Measurements from ENCODE around the gene KPNA1. TPM values are rescaled to one million over a fixed set of nuclear protein-coding genes. Genes with fewer than 3 reads are reported as not detected.

Gene KPNA1
- total RNA-seq, 2 donors from 2014 or later = 57.4 to 59.0 TPM

DNA sequence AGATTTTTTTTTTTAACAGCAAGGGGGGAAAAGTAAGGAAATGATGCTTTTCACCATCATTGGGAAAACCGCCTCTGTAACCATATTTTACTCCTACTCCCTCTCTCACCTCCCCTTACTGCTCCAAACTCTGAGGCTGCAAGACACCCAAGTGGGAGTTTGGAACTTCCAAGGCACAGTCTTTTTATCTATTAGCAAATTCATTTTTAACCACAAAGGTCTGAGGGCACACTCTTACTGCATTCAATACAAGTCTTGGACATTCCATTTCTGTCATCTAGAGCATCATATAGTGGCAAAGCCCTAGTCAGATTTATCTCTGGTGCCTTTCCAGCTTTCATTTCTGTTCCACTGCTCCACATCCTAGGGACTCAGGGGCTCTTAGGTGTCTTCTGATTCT, 117.5 kb downstream of the KPNA1 start:
- intact Hi-C loops (cut with DNase I, micrococcal nuclease) = loop anchor here in 1 of 2 donors (10.0 kb wide), 1 partner anchor 278 kb away; no protein-coding TSS in a partner anchor
- ATAC-seq (no peak), DNase-seq (no peak)

DNA sequence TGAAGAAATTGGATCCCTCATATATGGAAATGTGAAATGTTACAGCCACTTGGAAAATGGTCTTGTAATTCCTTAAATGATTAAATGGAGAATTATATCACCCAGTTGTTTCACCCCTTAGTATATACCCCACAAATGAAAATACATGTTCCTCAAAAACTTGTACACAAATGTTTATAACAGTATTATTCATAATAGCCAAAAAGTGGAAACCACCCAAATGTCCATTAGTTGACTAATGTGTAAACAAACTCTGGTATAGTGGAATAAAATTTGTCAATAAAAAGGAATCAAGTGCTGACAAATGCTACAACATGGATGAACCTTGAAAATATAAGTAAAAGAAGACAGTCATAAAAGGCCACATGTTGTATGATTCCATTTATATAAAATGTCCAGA, 118.2 kb downstream of the KPNA1 start:
- intact Hi-C loops (cut with DNase I, micrococcal nuclease) = loop anchor here in 1 of 2 donors (10.0 kb wide), 1 partner anchor 278 kb away; no protein-coding TSS in a partner anchor
- ATAC-seq (no peak), DNase-seq (no peak)

DNA sequence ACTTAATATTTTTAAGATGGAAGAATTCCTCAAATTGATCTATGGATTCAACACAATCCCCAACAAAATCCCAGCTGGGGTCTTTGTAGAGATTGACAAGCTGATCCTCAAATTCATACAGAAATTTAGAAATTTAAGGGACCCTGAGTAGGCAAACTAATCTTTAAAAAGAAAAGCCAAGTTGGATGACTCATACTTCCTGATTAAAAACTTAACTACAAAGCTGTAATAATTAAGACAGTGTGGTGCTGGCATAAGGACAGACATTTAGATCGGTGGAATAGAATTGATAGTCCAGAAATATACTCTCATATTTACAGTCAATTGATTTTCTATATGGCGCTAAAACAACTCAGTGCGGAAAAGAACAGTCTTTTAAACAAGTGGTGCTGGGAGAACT, 119.2 kb downstream of the KPNA1 start:
- intact Hi-C loops (cut with DNase I, micrococcal nuclease) = loop anchor here in 1 of 2 donors (10.0 kb wide), 1 partner anchor 279 kb away; no protein-coding TSS in a partner anchor
- no peak for ATAC-seq
- no peak for DNase-seq

DNA sequence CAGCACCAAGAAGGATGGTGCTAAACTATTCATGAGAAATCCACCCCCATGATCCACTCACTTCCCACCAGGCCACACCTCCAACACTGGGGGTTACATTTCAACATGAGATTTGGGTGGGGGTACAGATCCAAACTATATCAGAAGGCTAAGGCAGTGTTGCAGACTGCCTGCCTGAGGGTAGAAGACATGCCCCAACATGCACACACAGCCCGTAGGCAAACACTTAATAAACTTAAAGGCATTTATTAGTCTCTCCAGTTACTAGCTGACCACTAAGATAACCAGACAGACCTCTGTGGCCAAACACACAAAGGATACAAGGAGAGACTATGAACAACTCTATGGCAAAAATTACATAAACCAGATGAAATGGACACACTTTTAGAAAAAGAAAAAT, 120.6 kb downstream of the KPNA1 start:
- DNase-seq (no peak), ATAC-seq (no peak)
- intact Hi-C loops (cut with DNase I, micrococcal nuclease) = loop anchor here in 1 of 2 donors (10.0 kb wide), 1 partner anchor 281 kb away; no protein-coding TSS in a partner anchor

DNA sequence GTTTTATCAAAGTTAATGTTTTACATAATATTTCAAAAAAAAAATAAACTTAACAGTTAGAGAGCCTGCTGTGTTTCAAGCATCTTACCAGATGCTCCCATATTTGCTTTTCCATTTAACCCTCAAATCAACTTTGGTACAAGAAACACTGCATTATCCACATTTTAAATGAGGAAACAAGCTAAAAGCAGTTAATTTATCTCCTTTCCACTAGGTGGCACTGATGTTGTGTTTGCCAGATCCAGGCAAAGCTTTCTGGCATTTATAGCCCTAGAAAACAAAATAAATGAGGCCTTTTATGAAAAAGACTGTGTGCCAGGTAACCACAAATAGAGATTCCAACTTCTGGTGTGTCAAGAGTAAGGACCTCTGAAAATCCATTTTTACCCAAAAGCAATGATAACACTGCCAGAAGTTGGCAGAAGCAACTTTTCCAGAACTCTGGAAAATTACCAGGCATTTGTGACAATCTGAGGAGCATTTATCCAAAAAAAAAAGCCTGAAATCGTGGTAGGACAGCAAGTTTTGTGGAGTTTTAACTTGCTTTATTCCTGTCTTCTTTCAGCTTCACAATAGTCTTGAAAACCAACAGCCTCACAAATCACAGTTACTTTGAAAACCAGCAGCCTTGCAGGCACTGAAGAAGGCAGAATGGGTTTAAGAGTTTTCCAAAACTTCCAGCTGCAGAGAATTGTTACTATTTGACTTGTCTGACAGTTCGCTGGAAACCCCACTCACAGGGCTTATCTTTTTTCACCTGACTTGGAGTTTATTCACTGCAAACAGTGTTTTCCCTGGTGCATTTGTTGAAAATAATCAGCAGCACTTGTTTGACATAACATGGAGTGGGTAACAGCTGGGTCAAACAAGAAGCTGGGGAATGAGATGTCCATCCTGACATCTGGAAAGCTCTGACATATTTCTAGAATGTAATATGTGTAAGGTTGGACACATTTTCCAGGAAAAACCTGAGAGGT, 121.6 kb downstream of the KPNA1 start:
- DNase-seq = no peak
- intact Hi-C loops (cut with DNase I, micrococcal nuclease) = loop anchor here in 1 of 2 donors (10.0 kb wide), 1 partner anchor 282 kb away; no protein-coding TSS in a partner anchor
- ATAC-seq = peak; percentile 52

DNA sequence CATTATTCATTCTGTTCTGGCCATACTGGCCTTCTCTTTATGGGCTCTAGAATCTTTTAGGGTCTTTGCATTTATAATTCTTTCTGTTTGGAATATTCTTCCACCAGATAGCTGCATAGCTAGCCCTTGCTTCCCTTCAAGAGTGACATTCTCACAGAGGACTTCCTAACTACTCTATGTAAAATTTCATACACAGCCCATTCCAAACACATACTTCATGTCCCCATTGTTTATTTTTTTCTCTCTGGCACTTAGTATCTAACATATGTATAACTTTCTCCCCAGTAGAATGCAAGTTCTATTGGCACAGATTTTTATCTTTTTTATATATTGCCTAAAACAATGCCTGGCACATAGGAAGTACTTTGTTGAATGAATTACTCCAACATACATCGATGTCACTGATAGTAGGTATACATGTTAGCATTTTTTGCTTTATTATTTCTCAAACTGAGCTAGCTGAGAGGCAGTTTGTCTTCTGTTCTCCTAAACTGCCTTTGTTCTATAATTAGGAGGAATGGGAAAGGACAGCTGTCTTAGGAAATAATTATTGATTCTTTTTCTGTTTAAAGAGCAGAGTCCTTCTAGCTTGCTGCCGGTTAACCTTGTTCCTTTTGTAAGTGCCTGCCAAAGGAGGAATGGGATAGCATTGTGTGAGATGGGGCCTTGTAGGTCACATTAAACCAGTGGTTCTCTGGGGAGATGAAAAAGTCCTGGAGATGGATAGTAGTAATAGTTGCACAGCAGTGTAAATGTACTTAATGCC, 122.9 kb downstream of the KPNA1 start:
- ATAC-seq = no peak
- intact Hi-C loops (cut with DNase I, micrococcal nuclease) = loop anchor here in 1 of 2 donors (10.0 kb wide), 1 partner anchor 283 kb away; no protein-coding TSS in a partner anchor
- DNase-seq = no peak

DNA sequence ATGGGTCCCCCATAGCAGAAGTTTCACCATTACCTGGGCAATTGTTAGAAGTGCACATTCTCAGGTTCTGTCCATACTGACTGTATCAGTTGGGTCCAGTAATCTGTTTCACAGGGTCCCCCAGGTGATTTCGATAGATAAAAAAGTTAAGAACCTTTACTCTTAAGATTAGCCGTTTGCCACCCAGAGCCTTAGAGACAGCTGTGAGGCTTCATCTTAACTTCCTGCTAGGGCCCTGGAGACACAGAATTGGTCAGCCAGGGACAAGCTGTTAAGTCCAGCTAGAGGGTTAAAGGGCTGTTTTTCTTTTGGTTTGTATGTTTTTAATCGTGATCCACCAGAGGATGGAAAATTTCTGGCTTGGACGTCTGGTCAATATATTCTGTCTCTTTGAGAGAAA, 124.1 kb downstream of the KPNA1 start:
- intact Hi-C loops (cut with DNase I, micrococcal nuclease) = loop anchor here in 1 of 2 donors (10.0 kb wide), 1 partner anchor 284 kb away; no protein-coding TSS in a partner anchor
- no peak for ATAC-seq
- DNase-seq = no peak

DNA sequence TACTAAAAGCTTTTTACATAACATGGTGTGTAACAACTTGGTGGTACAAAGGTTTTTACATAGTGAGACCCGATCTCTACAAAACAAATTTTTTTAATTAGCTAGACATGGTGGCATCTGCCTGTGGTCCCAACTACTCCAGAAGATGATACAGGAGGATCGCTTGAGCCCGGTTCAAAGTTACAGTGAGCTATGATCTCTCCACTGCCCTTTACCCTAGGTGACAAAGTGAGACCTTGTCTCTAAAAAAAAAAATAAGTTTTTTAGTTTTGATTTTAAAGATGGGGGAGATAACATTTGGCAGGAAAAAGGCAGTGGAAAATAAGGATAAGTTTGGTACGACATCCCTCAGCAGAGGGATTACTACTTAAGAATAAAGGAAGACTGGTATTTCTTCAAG, 124.8 kb downstream of the KPNA1 start:
- ATAC-seq = no peak
- no peak for DNase-seq
- intact Hi-C loops (cut with DNase I, micrococcal nuclease) = loop anchor here in 1 of 2 donors (10.0 kb wide), 1 partner anchor 285 kb away; no protein-coding TSS in a partner anchor

DNA sequence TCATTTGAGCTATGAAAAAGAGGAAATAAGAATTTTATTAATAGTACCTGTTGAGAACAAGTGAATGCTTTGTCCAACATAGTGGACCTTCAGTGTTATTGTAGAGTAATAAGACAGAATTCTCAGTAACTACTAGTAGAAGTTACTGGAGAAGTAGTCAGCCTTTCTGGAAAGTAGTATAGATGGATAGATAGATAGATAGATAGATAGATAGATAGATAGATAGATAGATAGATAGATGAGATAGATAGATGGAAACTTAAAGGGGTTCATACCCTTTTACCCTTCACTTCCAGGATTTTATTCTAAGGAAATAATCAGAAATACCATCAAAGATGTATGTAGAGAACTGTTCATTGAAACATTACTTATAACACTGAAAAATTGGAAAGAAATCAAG, 125.5 kb downstream of the KPNA1 start:
- DNase-seq = no peak
- intact Hi-C loops (cut with DNase I, micrococcal nuclease) = no loop called here
- ATAC-seq = no peak

DNA sequence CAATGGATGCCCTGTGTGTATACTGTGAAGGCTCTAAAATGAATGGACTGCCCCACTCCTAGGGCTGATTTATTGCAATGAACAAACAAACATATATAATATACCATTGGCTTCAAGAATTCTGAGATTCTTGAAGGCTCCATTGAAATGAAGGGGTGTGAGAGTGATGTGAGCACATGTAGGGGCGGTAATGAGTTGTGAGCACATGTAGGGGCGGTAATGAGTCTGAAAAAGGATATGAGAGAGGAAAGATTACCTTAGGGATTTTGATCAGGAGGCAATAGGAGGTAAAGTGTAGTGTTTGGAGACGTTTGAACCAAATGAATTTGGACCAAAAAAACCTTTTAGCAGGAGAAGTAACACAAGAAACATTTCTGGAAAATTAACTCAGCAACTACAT, 127.0 kb downstream of the KPNA1 start:
- DNase-seq (no peak), ATAC-seq (no peak)
- intact Hi-C loops (cut with DNase I, micrococcal nuclease) = no loop called here

DNA sequence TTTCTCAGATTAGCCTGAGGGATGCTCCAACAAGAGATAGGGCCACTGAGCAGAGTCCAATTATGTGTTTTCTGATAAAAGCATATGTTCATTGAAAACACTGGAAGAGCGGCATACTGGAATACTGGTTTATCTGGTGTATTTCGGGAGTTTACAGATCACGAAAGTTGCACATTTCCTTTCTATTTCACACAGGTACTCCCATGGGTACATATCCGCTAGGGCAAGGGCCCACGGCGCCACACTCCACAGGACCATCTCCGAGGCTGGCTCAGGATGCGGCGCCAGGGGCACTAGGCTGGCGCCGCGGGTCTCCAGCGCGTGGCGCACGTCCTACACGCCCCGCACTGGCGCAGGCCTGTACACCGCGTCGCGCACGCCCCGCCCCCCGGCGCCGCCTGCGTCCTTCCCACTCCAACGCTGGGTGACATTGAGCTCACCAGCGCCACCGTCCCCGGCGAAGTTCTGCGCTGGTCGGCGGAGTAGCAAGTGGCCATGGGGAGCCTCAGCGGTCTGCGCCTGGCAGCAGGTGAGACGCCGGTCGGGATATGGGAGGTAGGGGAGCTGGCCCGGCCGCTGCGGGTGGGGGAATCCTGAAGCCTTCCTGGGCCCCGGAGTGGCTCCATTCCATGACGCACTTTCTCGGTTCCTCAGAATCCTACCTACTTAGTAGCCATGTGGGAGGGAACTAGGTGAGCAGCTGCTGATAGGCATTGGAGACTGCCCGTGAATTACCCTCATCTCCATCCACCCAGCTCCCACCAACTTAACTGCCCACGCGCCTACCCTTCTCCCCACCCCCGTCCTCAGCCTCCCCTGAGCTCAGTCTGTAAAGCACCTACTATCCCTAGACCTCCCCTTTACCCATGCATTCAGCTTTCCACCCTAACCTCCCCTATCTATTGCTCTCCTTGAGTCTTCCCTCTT, 130.7 kb downstream of the KPNA1 start, which contains the start of gene FAM162A:
Gene FAM162A (plus strand): TSS at position 412 of the 927 bp plus-strand sequence. CDS start 84 bp downstream, at position 496.
- intact Hi-C loops (cut with DNase I, micrococcal nuclease) = no loop called here
- ATAC-seq (peak; percentile 89), DNase-seq (peak; percentile 93 to 97)

DNA sequence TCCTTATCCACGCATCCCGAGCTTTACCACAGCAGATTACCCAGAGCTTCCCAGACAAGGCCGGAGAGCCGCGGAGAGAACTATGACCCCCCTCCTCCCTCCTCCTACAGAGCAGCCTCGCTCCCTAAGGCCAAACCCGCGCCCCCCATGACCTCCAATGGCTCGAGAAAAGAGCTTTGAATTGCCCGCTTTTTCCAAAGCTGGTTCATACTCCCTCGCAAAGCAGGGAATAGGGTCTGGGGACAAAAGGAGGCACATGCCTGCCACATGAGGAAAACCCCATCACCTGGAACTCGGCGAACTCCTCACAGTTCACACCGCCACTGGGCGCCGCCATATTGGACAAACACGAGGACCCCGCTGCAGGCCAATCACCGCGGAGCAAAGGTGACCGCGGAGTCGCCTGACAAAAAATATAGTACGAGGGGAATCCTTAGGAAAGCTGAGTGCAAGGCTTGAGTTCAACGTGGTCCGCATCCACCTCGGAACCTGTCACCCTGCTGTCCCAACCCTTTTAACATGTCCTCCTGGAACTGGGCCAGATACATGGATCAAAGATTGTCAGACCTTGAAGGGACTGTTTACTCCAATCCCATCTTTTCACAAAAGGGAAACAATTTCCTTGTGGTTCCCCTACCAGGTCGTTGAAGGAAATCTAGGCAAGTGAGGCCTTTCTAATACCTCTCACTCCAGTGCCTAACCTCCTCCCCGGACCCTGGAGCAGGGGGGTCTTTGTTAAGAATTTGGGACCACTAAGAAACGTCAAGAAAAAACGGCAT, 131.7 kb downstream of the KPNA1 start, which contains the start of gene MIX23:
Gene MIX23 (minus strand): TSS at position 344 of the 779 bp plus-strand sequence. CDS start 7 bp downstream, at position 337.
- intact Hi-C loops (cut with DNase I, micrococcal nuclease) = no loop called here
- DNase-seq (peak; percentile 89 to 90), ATAC-seq (peak; percentile 72)

DNA sequence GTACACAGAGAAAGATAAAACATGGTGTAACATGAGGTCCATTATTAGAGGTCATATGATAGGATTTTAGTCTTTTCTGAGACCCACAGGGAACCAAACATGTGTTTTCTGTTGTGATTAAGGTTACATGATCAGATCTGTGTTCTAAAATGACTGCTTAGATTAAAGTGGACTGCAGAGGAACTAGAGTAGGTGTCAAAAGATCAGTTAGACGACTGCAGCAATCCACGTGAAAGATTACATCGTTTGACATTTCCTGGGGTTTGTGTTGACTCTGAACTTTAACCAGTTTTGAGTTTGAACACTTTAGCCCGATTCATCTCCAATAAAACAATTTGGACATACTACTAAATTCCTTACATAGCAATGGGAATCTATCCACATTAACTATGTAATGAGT, 136.8 kb downstream of the KPNA1 start:
- no peak for ATAC-seq
- intact Hi-C loops (cut with DNase I, micrococcal nuclease) = no loop called here
- DNase-seq = no peak

DNA sequence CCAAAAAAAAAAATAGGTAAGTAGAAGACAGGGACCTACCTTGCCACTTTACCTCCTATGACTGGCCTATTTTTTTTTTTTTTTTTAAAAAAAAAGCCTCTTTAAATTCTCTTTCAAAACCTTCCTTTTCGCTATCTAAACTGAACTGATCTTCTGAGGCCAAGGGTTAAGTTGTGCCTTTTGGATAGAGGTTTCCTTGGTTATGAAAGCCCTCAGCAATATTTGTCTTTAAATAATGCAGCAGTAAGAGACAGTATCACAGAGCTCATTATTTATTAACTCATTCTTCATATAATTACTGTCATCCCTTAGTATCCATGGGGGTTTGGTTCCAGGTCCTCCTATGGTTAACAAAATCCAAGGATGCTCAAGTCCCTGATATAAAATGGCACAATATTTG, 140.7 kb downstream of the KPNA1 start:
- DNase-seq = no peak
- ATAC-seq = no peak
- intact Hi-C loops (cut with DNase I, micrococcal nuclease) = no loop called here
